Heart right ventricle (tissue), 16 donors: ENCODE data around the gene MB21D2. TPM values are rescaled to one million over a fixed set of nuclear protein-coding genes. Genes with fewer than 3 reads are reported as not detected.

Experiments
- ATAC-seq, 8 donors: fragments of 200-7000 bp; cut with Tn5 transposase; one replicate each; pipeline ENCODE4 v1.9.1; 2020; ENCODE audit warnings: mild to moderate bottlenecking in 8 of 8, moderate library complexity in 8 of 8, moderate number of reproducible peaks in 1 of 8
- DNase-seq, 2 donors: peaks; one replicate each; pipeline ENCODE4 v3.0.0-alpha.2; 2020
- H3K27ac ChIP-seq, 10 donors: fragments of 200-600 bp; sonication (generic) in 2 of 10; one replicate each; pipeline versions ENCODE4 v1.5.0 to v1.8.0; 2020 to 2022; ENCODE audit warnings: mild to moderate bottlenecking in 3 of 10
- H3K27me3 ChIP-seq, 7 donors: fragments of 200-600 bp; one replicate each; pipeline ENCODE4 v1.8.0; 2021 to 2022; ENCODE audit warnings: mild to moderate bottlenecking in 2 of 7
- H3K36me3 ChIP-seq, 9 donors: fragments of 200-600 bp; sonication (generic) in 1 of 9; one replicate each; pipeline versions ENCODE4 v1.5.0 to v1.8.0; 2020 to 2022; ENCODE audit warnings: mild to moderate bottlenecking in 2 of 9
- H3K4me1 ChIP-seq, 9 donors: fragments of 200-600 bp; sonication (generic) in 1 of 9; one replicate each; pipeline versions ENCODE4 v1.5.0 to v1.8.0; 2020 to 2022; ENCODE audit warnings: mild to moderate bottlenecking in 4 of 9
- H3K4me3 ChIP-seq, 10 donors: fragments of 200-600 bp; sonication (generic) in 2 of 10; one replicate each; pipeline versions ENCODE4 v1.5.0 to v1.8.0; 2020 to 2022; ENCODE audit warnings: mild to moderate bottlenecking in 7 of 10, moderate library complexity in 2 of 10
- H3K9me3 ChIP-seq, 11 donors: fragments of 200-600 bp in 10 of 11; sonication (generic) in 2 of 11; one replicate each; pipeline versions ENCODE4 v1.5.0 to v1.8.0; 2013 to 2022; ENCODE audit warnings: mild to moderate bottlenecking in 2 of 11, control low read depth in 1 of 11, moderate library complexity in 1 of 11
- CTCF ChIP-seq, 9 donors: fragments of 200-600 bp; sonication (generic) in 2 of 9; IDR thresholded peaks; one replicate each; pipeline versions ENCODE4 v1.5.0 to v1.8.0; 2021 to 2022; ENCODE audit warnings: antibody characterized with exemption in 9 of 9, mild to moderate bottlenecking in 5 of 9, moderate library complexity in 1 of 9
- WGBS, 2 donors: extraction: QIAGEN DNeasy Blood & Tissue Kit; methylation state at CpG; one replicate each; pipeline ENCODE4 v1.1.7; 2013; ENCODE audit warnings: inconsistent platforms in 1 of 2; 5-methylcytosine and 5-hydroxymethylcytosine counted together
- intact Hi-C, 10 donors: fragments of 100-400 bp; cut with DNase I; formaldehyde crosslinking; loops; one replicate each; pipeline versions ENCODE4 v1.11.1 to v1.14.2; 2022
- polyA plus RNA-seq, 2 donors: library from polyadenylated mRNA; stranded (reverse); fragments of 200-250 nt; gene quantifications; one replicate each; pipeline ENCODE4 v1.2.3, GENCODE V29; 2013
- total RNA-seq, 10 donors: library from RNA; stranded (reverse); fragmentation: NEBNext Ultra II Directional in 3 of 10; extraction: Animal tissue kit (Norgen Biotek cat#: 25700) in 3 of 10; gene quantifications; one replicate each; pipeline versions ENCODE4 v1.2.1 to v1.2.4, GENCODE V29; 2021 to 2023
- donor health status: Arrhythmogenic right ventricular cardiomyopathy.
- donor health status: ischemic (EF 13 %, LVEDD 7.1; RV severe dilation, severe dysfunction).
- donor health status: healthy with polysubstance abuse.
- donor health status: DM: no; HTN: yes; CAD: no.
- donor health status: DM: no; HTN: no; CAD: no.
- donor health status: ischemic (EF 25% LVEDD 6.9; RV normal size, moderate dysfunction).
- donor health status: ischemic (EF 25% LVEDD 5.7; RV mildly dilated, moderate dysfunction).
- donor health status: healthy.
- donor health status: DM: yes; HTN: yes; CAD: no.
- donor health status: Ischemic cardiomyopathy.
- donor health status: ischemic (EF 35%, LVEDD 5.7; RV mildly dilated, moderate dysfunction).
- donor health status: nonischemic (EF 11% LVEDD 7.7; RV severe dilation, severe dysfunction).
- donor health status: DM: yes; HTN: yes; CAD: no.
- donor health status: PGD.
- donor health status: ischemic (EF 29% LVEDD 5.4; RV normal size, mild dysfunction).
- donor health status: nonischemic (EF 23%, LVEDD 6.1; RV moderate dilation, normal function).

The MB21D2 gene
- total and polyA plus RNA-seq, 12 donors = 0.80 to 4.4 (median 2.8) TPM

GRCh38 chr3:192834428-192834827 lies 83.2 kb downstream of the MB21D2 start:
- ATAC-seq = no peak
- Histone ChIP-seq H3K4me1 (peaks cover 0 to 67% (median 41%) of the 10 kb centered on the region in 9 donors), H3K27ac (no peak overlapping the region), H3K9me3 (no peaks in the 10 kb centered on the region), H3K27me3 (no peaks in the 10 kb centered on the region), H3K4me3 (no peak overlapping the region), H3K36me3 (no peaks in the 10 kb centered on the region)
- WGBS, 2 donors = 70 to 74% methylated on average over 3 of the region's 3 CpGs
- intact Hi-C loops = loop anchor here in 1 of 10 donors (5.0 kb wide), 1 partner anchor 83 kb away; the partner anchor contains the start of gene MB21D2
- DNase-seq = no peak
- no peak for TF ChIP-seq CTCF (IDR thresholded peaks at IDR 0.05)

- Histone ChIP-seq H3K4me1 (peaks cover 0 to 67% (median 41%) of the 10 kb centered on the region in 9 donors), H3K9me3 (no peaks in the 10 kb centered on the region), H3K27ac (peak overlapping the region in 5 of 10 donors; percentile 16 to 47 (median 24)), H3K36me3 (no peaks in the 10 kb centered on the region), H3K27me3 (no peaks in the 10 kb centered on the region), H3K4me3 (no peak overlapping the region)
- ATAC-seq (peak in 5 of 8 donors; percentile 32 to 50 (median 48)), DNase-seq (no peak)
- intact Hi-C loops = loop anchor here in 1 of 10 donors (5.0 kb wide), 1 partner anchor 84 kb away; the partner anchor contains the start of gene MB21D2
- no peak for TF ChIP-seq CTCF (IDR thresholded peaks at IDR 0.05)
- WGBS, 2 donors = 52 to 57% methylated on average over 9 of the region's 9 CpGs
These were observed 84.3 kb downstream of the MB21D2 start for GRCh38 chr3:192833177-192833890.

DNA sequence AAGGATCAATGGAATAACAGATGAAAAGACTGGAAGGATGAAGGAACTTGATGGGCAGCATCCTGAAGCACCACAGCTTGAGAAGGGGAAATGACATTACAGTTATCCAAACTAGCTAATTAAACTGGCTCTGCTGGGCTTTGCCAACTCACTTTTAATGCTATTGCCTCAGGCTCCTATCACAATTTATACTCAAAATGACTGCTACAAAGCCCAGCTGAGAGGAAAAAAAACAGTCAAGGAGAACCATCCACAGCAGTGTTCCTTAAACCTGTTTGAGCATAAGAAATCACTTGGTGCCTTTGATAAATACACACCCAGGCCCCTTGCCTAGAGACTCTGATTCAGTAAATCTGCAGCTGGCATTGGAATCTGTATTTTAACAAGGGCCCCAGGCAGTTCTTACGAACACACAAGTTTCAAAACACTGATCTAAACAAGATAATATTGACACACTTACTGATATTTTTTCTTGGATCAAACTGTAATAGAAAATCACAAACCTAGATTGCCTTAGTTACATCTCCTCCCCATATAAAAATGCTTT lies 85.8 kb downstream of the MB21D2 start:
- H3K36me3 ChIP-seq = no peaks in the 10 kb centered on the region
- H3K9me3 ChIP-seq = no peaks in the 10 kb centered on the region
- H3K27me3 ChIP-seq = no peaks in the 10 kb centered on the region
- WGBS, 2 donors = 76 to 89% methylated on average over 1 of the region's 1 CpG
- no peak for TF ChIP-seq CTCF (IDR thresholded peaks at IDR 0.05)
- ATAC-seq (no peak), DNase-seq (no peak)
- H3K4me1 ChIP-seq = peaks cover 0 to 69% (median 48%) of the 10 kb centered on the region in 9 donors
- no peak overlapping the region for H3K4me3 ChIP-seq
- peak overlapping the region in 2 of 10 donors; percentile 9 to 22 for H3K27ac ChIP-seq
- intact Hi-C loops = loop anchor here in 1 of 10 donors (5.0 kb wide), 1 partner anchor 85 kb away; the partner anchor contains the start of gene MB21D2

GRCh38 chr3:192831111-192831644 lies 86.5 kb downstream of the MB21D2 start:
- Histone ChIP-seq H3K9me3 (no peaks in the 10 kb centered on the region), H3K27me3 (no peaks in the 10 kb centered on the region), H3K4me1 (peaks cover 0 to 69% (median 50%) of the 10 kb centered on the region in 9 donors), H3K27ac (peak overlapping the region in 4 of 10 donors; percentile 3 to 51 (median 6)), H3K4me3 (no peak overlapping the region), H3K36me3 (no peaks in the 10 kb centered on the region)
- TF ChIP-seq CTCF (IDR thresholded peaks at IDR 0.05) = no peak
- peak in 3 of 8 donors; percentile 6 to 31 (median 10) for ATAC-seq
- WGBS, 2 donors = 72% methylated on average over 6 of the region's 6 CpGs
- no peak for DNase-seq
- intact Hi-C loops = loop anchor here in 1 of 10 donors (5.0 kb wide), 1 partner anchor 86 kb away; the partner anchor contains the start of gene MB21D2
